GM18508 (cell line): ENCODE data around the gene RAP1A.

Experiments used
- ATAC-seq: cut with Tn5 transposase; IDR thresholded peaks from one replicate; pipeline ENCODE4 v1.9.1; 2021; ENCODE audit warnings: moderate number of reproducible peaks; ENCODE audit not compliant: insufficient read depth, unreplicated experiment

Gene RAP1A

GRCh38 chr1:111747947-111748346 is 128.4 kb downstream of the RAP1A start:
- no peak for ATAC-seq

- no peak for ATAC-seq
Measured at GRCh38 chr1:111749628-111750027, 130.0 kb downstream of the RAP1A start.

- no peak for ATAC-seq
Measured at GRCh38 chr1:111750856-111751255, 131.3 kb downstream of the RAP1A start.

DNA sequence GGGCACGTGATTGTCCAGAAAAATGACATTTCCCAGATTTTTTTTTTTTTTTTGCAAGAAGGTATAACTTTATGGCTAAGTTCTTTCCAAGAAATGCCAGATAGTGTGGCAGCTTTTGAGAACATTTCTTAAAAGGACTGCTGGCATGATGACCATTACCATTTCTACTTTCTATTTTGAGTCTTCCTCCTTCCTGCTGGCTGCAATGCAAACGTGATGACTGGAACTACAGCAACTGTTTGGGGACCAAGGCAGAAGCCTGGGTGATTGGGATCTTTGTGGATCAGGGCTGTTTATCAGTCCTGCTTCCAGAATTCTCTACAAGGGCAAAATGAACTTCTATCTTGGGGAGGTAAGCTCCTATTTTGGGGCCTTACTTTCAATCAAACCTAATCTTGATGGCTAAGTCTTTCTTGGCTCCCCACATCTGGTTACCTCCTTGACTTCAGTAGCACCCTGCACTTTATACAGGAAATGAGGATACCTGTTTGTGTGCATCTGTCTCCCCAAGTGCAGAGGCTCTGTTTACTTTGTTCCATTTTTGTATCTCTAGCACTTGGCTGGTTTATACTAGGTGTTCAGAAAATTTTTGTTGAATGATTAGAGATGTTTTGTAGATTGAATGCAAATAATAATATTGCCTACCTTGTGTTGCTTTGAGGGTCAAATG is 132.5 kb downstream of the RAP1A start:
- ATAC-seq: no peak

GRCh38 chr1:111754984-111755330 is 135.4 kb downstream of the RAP1A start:
- no peak for ATAC-seq

DNA sequence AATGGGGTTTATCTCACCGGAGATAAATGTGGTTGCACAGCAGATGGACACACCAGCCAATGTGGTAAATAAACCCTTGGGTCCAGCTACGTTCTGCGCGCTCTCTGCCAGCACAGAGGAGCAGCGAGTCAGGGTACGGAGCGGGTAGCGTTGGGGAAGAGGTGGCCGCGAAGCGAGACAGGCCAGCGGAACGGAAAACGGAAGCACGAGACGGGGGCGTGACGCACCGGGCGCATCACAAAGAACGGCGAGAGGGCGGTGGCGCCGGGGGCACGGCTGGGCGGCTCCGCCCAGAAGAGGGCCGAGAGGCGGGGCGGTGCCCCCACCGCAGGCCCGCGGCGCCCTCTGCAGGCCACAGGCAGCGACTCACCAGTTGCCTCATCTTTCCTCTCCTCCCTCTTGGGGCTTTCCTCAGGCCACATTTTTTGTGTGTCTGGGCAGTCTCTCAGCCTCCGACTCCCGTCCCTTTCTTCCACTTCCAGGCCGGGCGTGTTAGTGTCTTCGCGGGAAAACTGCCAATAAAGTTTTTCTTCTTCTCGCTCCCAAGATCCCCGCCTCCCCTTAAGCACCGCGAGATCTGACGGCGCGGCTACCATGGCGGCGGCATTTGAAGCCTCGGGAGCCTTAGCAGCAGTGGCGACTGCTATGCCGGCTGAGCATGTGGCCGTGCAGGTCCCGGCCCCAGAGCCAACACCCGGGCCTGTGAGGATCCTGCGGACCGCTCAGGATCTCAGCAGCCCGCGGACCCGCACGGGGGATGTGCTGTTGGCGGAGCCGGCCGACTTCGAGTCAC is 135.9 kb downstream of the RAP1A start, which contains the start of gene DDX20:
Gene DDX20 (plus strand): TSS at position 571 of the 793 bp plus-strand sequence. CDS start 24 bp downstream, at position 595.
- peak; percentile 55 for ATAC-seq

GRCh38 chr1:111756124-111756513 is 136.5 kb downstream of the RAP1A start:
- ATAC-seq: no peak

- no peak for ATAC-seq
Measured at GRCh38 chr1:111758373-111758772, 138.8 kb downstream of the RAP1A start.

GRCh38 chr1:111761717-111762116 is 142.1 kb downstream of the RAP1A start:
- ATAC-seq: no peak

DNA sequence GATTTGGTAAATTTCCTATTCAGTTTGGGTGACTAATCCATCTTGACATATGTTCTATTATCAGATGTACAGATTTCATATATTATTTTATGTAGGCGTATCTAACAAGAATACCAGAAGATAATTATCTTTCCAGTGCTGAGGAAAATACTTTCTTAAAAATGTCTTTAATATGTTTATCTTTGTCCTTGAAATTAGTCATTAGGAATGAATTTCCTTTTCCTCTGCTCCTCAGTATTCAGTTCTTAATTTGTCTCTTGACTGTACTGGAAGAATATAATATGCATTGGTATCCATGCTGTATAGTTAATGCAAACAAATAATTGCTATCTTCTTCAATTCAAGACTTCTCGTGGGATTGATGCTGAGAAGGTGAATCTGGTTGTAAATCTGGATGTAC is 142.7 kb downstream of the RAP1A start:
- ATAC-seq: no peak
